H9 (cell line): ENCODE measurements around the gene ERMN. TPM values are rescaled to one million over a fixed set of nuclear protein-coding genes. Genes with fewer than 3 reads are reported as not detected.

Source experiments
- DNase-seq: peaks from one replicate; pipeline ENCODE4 v3.0.0-alpha.2; 2017
- H2AFZ ChIP-seq: one replicate; pipeline ENCODE4 v1.6.1; 2013; ENCODE audit warnings: mild to moderate bottlenecking, low read length, control low read depth, moderate library complexity
- H2AK5ac ChIP-seq: 2 replicates; pipeline ENCODE4 v1.6.1; 2013; ENCODE audit warnings: low read length, control low read depth, mixed read lengths; ENCODE audit not compliant: insufficient read length
- H2BK120ac ChIP-seq: one replicate; pipeline ENCODE4 v1.6.1; 2013; ENCODE audit warnings: low read depth, mild to moderate bottlenecking, low read length, control low read depth, inconsistent platforms; ENCODE audit not compliant: poor library complexity, severe bottlenecking
- H2BK12ac ChIP-seq: 2 replicates; pipeline ENCODE4 v1.6.1; 2013; ENCODE audit warnings: low read length, control low read depth, mixed read lengths, low read depth; ENCODE audit not compliant: insufficient read length
- H2BK15ac ChIP-seq: 2 replicates; pipeline ENCODE4 v1.6.1; 2013; ENCODE audit warnings: low read depth, low read length, control low read depth
- H2BK20ac ChIP-seq: one replicate; pipeline ENCODE4 v1.6.1; 2013; ENCODE audit warnings: low read depth, mild to moderate bottlenecking, low read length, control low read depth, inconsistent platforms; ENCODE audit not compliant: poor library complexity, severe bottlenecking
- H2BK5ac ChIP-seq: 2 replicates; pipeline ENCODE4 v1.6.1; 2013; ENCODE audit warnings: low read length, control low read depth, mixed read lengths; ENCODE audit not compliant: insufficient read length
- H3K14ac ChIP-seq: 2 replicates; pipeline ENCODE4 v1.6.1; 2013; ENCODE audit warnings: low read length, control low read depth; ENCODE audit not compliant: insufficient read depth
- H3K18ac ChIP-seq: 2 replicates; pipeline ENCODE4 v1.6.1; 2013; ENCODE audit warnings: low read depth, mild to moderate bottlenecking, mixed read lengths, low read length, control low read depth; ENCODE audit not compliant: insufficient read length
- H3K23ac ChIP-seq: 2 replicates; pipeline ENCODE4 v1.6.1; 2013; ENCODE audit warnings: low read length, control low read depth, mixed read lengths, low read depth; ENCODE audit not compliant: insufficient read length
- H3K23me2 ChIP-seq: 2 replicates; pipeline ENCODE4 v1.6.1; 2013; ENCODE audit warnings: low read depth, mild to moderate bottlenecking, mixed read lengths, low read length, control low read depth; ENCODE audit not compliant: insufficient read length, poor library complexity, severe bottlenecking
- H3K27ac ChIP-seq: 2 replicates; pipeline ENCODE4 v1.5.1; 2013; ENCODE audit warnings: low read length, control low read depth, mixed read lengths, low read depth; ENCODE audit not compliant: insufficient read length
- H3K27me3 ChIP-seq: 2 replicates; pipeline ENCODE4 v1.6.1; 2013; ENCODE audit warnings: low read length, control low read depth, inconsistent platforms; ENCODE audit not compliant: insufficient read depth
- H3K4ac ChIP-seq: 2 replicates; pipeline ENCODE4 v1.6.1; 2013; ENCODE audit warnings: low read depth, mild to moderate bottlenecking, control low read depth, inconsistent platforms, low read length, moderate library complexity
- H3K4me1 ChIP-seq: 2 replicates; pipeline ENCODE4 v1.6.1; 2013; ENCODE audit warnings: low read length, control low read depth, inconsistent platforms; ENCODE audit not compliant: insufficient read depth
- H3K4me2 ChIP-seq: 2 replicates; pipeline ENCODE4 v1.6.1; 2013; ENCODE audit warnings: low read length, control low read depth, mixed read lengths; ENCODE audit not compliant: insufficient read length, insufficient read depth
- H3K56ac ChIP-seq: 2 replicates; pipeline ENCODE4 v1.6.1; 2013; ENCODE audit warnings: low read depth, mild to moderate bottlenecking, mixed read lengths, low read length, control low read depth; ENCODE audit not compliant: insufficient read length
- H3K79me1 ChIP-seq: 2 replicates; pipeline ENCODE4 v1.6.1; 2013; ENCODE audit warnings: low read depth, mild to moderate bottlenecking, moderate library complexity, low read length, control low read depth, inconsistent platforms; ENCODE audit not compliant: insufficient read depth, poor library complexity, severe bottlenecking
- H3K79me2 ChIP-seq: 2 replicates; pipeline ENCODE4 v1.6.1; 2013; ENCODE audit warnings: low read length, control low read depth, inconsistent platforms; ENCODE audit not compliant: insufficient read depth
- H3K9ac ChIP-seq: 2 replicates; pipeline ENCODE4 v1.6.1; 2013; ENCODE audit warnings: low read length, control low read depth, mixed read lengths; ENCODE audit not compliant: insufficient read length; ENCODE audit errors: extremely low read depth
- H3K9me3 ChIP-seq: one replicate; pipeline ENCODE4 v1.6.1; 2013; ENCODE audit warnings: low read depth, low read length, inconsistent platforms; ENCODE audit not compliant: control insufficient read depth
- H3T11ph ChIP-seq: one replicate; pipeline ENCODE4 v1.6.1; 2013; ENCODE audit warnings: mild to moderate bottlenecking, low read length, control low read depth, inconsistent platforms
- H4K20me1 ChIP-seq: one replicate; pipeline ENCODE4 v1.6.1; 2013; ENCODE audit not compliant: control insufficient read depth, insufficient read length, insufficient read depth
- H4K5ac ChIP-seq: 2 replicates; pipeline ENCODE4 v1.6.1; 2013; ENCODE audit warnings: low read depth, mild to moderate bottlenecking, mixed read lengths, low read length, control low read depth; ENCODE audit not compliant: insufficient read length
- H4K8ac ChIP-seq: replicated peaks from 2 replicates; pipeline ENCODE4 v1.6.1; 2013; ENCODE audit warnings: low read length, control low read depth, mixed read lengths, low read depth; ENCODE audit not compliant: insufficient read length
- H4K91ac ChIP-seq: 2 replicates; pipeline ENCODE4 v1.6.1; 2013; ENCODE audit warnings: low read depth, mild to moderate bottlenecking, moderate library complexity, mixed read lengths, low read length, control low read depth; ENCODE audit not compliant: insufficient read length
- H3K27ac Mint-ChIP-seq, 3 experiments: 2 replicates in 2 of 3; 3 replicates in 1 of 3; pipeline ENCODE4 v1.8.0; 2020 to 2021; ENCODE audit warnings: mixed read lengths in 3 of 3, mild to moderate bottlenecking in 1 of 3, moderate library complexity in 1 of 3
- H3K27me3 Mint-ChIP-seq: 2 replicates; pipeline ENCODE4 v1.8.0; 2021; ENCODE audit warnings: low read depth, mild to moderate bottlenecking, moderate library complexity, mixed read lengths
- H3K36me3 Mint-ChIP-seq, 3 experiments: 2 replicates in 2 of 3; 3 replicates in 1 of 3; pipeline ENCODE4 v1.8.0; 2020 to 2021; ENCODE audit warnings: low read depth in 3 of 3, mixed read lengths in 3 of 3; ENCODE audit not compliant: insufficient read depth in 1 of 3
- H3K4me1 Mint-ChIP-seq, 2 experiments: 2 replicates each; pipeline ENCODE4 v1.8.0; 2020; ENCODE audit warnings: mixed read lengths in 2 of 2
- H3K4me3 Mint-ChIP-seq, 2 experiments: 2 replicates in 1 of 2; 3 replicates in 1 of 2; pipeline ENCODE4 v1.8.0; 2020 to 2021; ENCODE audit warnings: mild to moderate bottlenecking in 2 of 2, mixed read lengths in 2 of 2, moderate library complexity in 1 of 2
- H3K9me3 Mint-ChIP-seq, 2 experiments: 2 replicates in 1 of 2; 3 replicates in 1 of 2; pipeline ENCODE4 v1.8.0; 2020; ENCODE audit warnings: mild to moderate bottlenecking in 2 of 2, mixed read lengths in 2 of 2, moderate library complexity in 1 of 2
- WGBS: extraction: QIAGEN DNeasy Blood & Tissue Kit; methylation state at CpG from one replicate; pipeline ENCODE4 v1.1.7; 2013; ENCODE audit warnings: missing lambda C conversion rate, low lambda C conversion rate, mixed read lengths; ENCODE audit not compliant: insufficient read length; ENCODE audit errors: extremely low coverage; 5-methylcytosine and 5-hydroxymethylcytosine counted together
- total RNA-seq: library from RNA; stranded (reverse); gene quantifications from 2 replicates; pipeline ENCODE4 v1.2.1, GENCODE V29; 2021
- TF ChIP-seq, protein P1 (sequence below): fragments of 200-600 bp; sonication (generic); conservative IDR thresholded peaks from 3 replicates; pipeline ENCODE4 v1.8.0; 2021; ENCODE audit warnings: antibody characterized with exemption, mild to moderate bottlenecking

Gene ERMN
- total RNA-seq, 1 experiment from 2014 or later, result 0.48 TPM

DNA sequence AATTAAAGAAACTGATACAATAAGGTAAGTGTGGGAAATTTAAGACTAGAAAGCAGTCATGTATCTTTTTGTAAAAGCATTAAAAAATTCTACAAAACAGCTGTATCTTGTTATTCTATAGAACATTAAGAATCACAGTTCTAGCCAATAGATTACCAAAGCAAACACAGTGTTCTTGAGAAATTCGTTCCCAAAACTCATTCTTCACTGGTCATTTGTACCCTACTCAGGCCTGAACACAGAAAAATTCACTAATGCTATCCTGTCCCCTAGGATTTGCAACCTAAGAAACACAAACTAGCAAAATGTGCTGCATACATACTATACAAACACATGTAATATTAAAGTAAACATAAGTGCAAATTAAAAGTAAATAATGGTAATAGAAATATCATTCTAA is 29.1 kb downstream of the ERMN start:
- H3K9ac ChIP-seq, result no peak overlapping the region
- H2BK120ac ChIP-seq, result no peak overlapping the region
- TF ChIP-seq, protein P1, sequence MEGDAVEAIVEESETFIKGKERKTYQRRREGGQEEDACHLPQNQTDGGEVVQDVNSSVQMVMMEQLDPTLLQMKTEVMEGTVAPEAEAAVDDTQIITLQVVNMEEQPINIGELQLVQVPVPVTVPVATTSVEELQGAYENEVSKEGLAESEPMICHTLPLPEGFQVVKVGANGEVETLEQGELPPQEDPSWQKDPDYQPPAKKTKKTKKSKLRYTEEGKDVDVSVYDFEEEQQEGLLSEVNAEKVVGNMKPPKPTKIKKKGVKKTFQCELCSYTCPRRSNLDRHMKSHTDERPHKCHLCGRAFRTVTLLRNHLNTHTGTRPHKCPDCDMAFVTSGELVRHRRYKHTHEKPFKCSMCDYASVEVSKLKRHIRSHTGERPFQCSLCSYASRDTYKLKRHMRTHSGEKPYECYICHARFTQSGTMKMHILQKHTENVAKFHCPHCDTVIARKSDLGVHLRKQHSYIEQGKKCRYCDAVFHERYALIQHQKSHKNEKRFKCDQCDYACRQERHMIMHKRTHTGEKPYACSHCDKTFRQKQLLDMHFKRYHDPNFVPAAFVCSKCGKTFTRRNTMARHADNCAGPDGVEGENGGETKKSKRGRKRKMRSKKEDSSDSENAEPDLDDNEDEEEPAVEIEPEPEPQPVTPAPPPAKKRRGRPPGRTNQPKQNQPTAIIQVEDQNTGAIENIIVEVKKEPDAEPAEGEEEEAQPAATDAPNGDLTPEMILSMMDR, result no peak
- no peaks in the 10 kb centered on the region for H4K20me1 ChIP-seq
- H2BK5ac ChIP-seq, result no peak overlapping the region
- WGBS, result no CpG with 5 or more reads among the region's 1 CpG
- no peak overlapping the region for H2AFZ ChIP-seq
- H3T11ph ChIP-seq, result no peak overlapping the region
- Mint-ChIP-seq H3K36me3 (no peaks in the 10 kb centered on the region), H3K27me3 (no peaks in the 10 kb centered on the region), H3K27ac (no peak overlapping the region), H3K4me1 (no peaks in the 10 kb centered on the region), H3K9me3 (no peaks in the 10 kb centered on the region), H3K4me3 (no peak overlapping the region)
- H3K18ac ChIP-seq, result no peak overlapping the region
- H4K91ac ChIP-seq, result no peak overlapping the region
- no peak overlapping the region for H2BK15ac ChIP-seq
- no peak overlapping the region for H2BK20ac ChIP-seq
- H3K4ac ChIP-seq, result no peak overlapping the region
- no peak overlapping the region for H4K5ac ChIP-seq
- H3K9me3 ChIP-seq, result no peaks in the 10 kb centered on the region
- no peaks in the 10 kb centered on the region for H3K23me2 ChIP-seq
- H3K79me1 ChIP-seq, result no peaks in the 10 kb centered on the region
- no peak overlapping the region for H2BK12ac ChIP-seq
- no peak overlapping the region for H3K23ac ChIP-seq
- no peaks in the 10 kb centered on the region for H3K79me2 ChIP-seq
- no peaks in the 10 kb centered on the region for H3K27me3 ChIP-seq
- H4K8ac ChIP-seq, result no peak overlapping the region
- H3K4me2 ChIP-seq, result no peak overlapping the region
- no peak for DNase-seq
- no peak overlapping the region for H3K14ac ChIP-seq
- no peak overlapping the region for H2AK5ac ChIP-seq
- no peak overlapping the region for H3K27ac ChIP-seq
- no peak overlapping the region for H3K56ac ChIP-seq
- H3K4me1 ChIP-seq, result no peaks in the 10 kb centered on the region
